ENCODE results near the gene USP4. TPM values are rescaled to one million over a fixed set of nuclear protein-coding genes. Genes with fewer than 3 reads are reported as not detected.
A peak's percentile ranks its signal among the peaks of the same experiment; 100 is the strongest.

The USP4 gene
- total RNA-seq, 1 experiment from 2014 or later, result 31.7 TPM

- no TSS peak for BruUV-seq (replicated peaks)
- peak overlapping the region; percentile 96 for H3K27ac ChIP-seq (ENCODE audit: low read depth, low read length)
- peak; percentile 65 for DNase-seq (ENCODE audit: low read depth, low spot score)
- H3K9me3 ChIP-seq (ENCODE audit: control insufficient read depth in 1 of 2, insufficient read depth in 1 of 2, low read depth in 1 of 2, low read length in 2 of 2), result no peaks in the 10 kb centered on the region
- H3K9me2 ChIP-seq (ENCODE audit: insufficient read depth), result no peaks in the 10 kb centered on the region
- ChIA-PET POLR2A (no interaction called here), CTCF (no interaction called here), RAD21 (ENCODE audit: low non-redundant PET in 1 of 2, low total read pairs in 2 of 2, uncharacterized antibody in 2 of 2, unreplicated experiment in 2 of 2) (interaction anchor here in 1 of 2 experiments (1.3 kb wide), 1 partner anchor 90 kb away, joined by 4 read pairs; the partner anchor contains the start of gene KLHDC8B)
- no peak overlapping the region; a peak in 1 of 4 replicates for H3K4me3 ChIP-seq (replicated peaks in 1 of 2; ENCODE audit: low read depth in 1 of 2, low read length in 2 of 2)
- H3K4me1 ChIP-seq (ENCODE audit: control insufficient read depth in 1 of 2, insufficient read depth in 2 of 2, low read length in 2 of 2), result peaks cover 58 to 65% of the 10 kb centered on the region in 2 experiments
- peak; percentile 80 for ATAC-seq
- H3K9ac ChIP-seq (ENCODE audit: low read length), result peak overlapping the region; percentile 27
- TF ChIP-seq SP1 (IDR thresholded peaks at IDR 0.05; ENCODE audit: low read depth) (peak; percentile 51; the same call in 1 of the 2 replicates), SRF (IDR thresholded peaks at IDR 0.05; ENCODE audit: low read depth) (no peak), MAX (IDR thresholded peaks at IDR 0.05) (0 out of 2 replicates have a peak, but pooled peaks have one; percentile 22), CEBPB (IDR thresholded peaks at IDR 0.05; ENCODE audit: low read depth) (peak; percentile 82), JUND (IDR thresholded peaks at IDR 0.05) (peak; percentile 44; the same call in 1 of the 2 replicates), CTCF (IDR thresholded peaks at IDR 0.05 in 2 of 3, conservative IDR thresholded peaks at IDR 0.05 in 1 of 3; ENCODE audit: borderline replicate concordance in 1 of 3, insufficient read depth in 1 of 3, low read depth in 2 of 3, low read length in 2 of 3) (no peak), TCF7L2 (IDR thresholded peaks at IDR 0.05; ENCODE audit: borderline replicate concordance, extremely low read depth, insufficient read depth, insufficient read length) (peak; percentile 52)
- H3K4me2 ChIP-seq (ENCODE audit: low read length), result peak overlapping the region; percentile 43
- H4K20me1 ChIP-seq (ENCODE audit: insufficient read depth), result no peaks in the 10 kb centered on the region
- intact Hi-C loops (cut with micrococcal nuclease), result loop anchor here (5.0 kb wide), 1 partner anchor 89 kb away; the partner anchor contains the start of gene KLHDC8B
- no peaks in the 10 kb centered on the region for H3K79me2 ChIP-seq (ENCODE audit: insufficient read depth, low read length)
- H3K36me3 ChIP-seq (ENCODE audit: control insufficient read depth in 1 of 2, insufficient read depth in 2 of 2, low read length in 2 of 2), result no peaks in the 10 kb centered on the region
- peak overlapping the region; percentile 2 for H2AFZ ChIP-seq (ENCODE audit: low read depth, low read length, poor library complexity, severe bottlenecking)
- H3K27me3 ChIP-seq (ENCODE audit: insufficient read depth, low read length), result no peaks in the 10 kb centered on the region
These were observed 79.0 kb downstream of the USP4 start for GRCh38 chr3:49260806-49261324.

DNA sequence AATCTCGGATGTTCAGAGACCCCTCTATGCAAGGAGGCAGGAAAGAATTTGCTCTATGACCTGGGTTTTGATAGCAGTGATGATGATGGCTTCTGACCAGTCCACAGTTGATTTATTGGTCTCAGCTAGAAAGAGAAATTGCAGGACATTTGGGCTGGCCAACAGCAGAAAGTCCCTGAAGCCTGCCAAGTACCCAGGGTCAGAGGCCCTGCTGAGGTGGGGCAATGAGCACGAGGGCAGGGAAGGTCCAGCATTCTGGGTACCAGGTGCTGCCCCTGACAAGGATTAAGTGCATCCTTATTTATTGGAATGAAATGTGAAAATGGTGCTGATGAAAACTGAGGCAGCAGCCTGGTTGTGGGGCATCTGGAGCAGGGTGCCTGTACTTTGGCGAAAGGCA, 82.7 kb downstream of the USP4 start:
- Histone ChIP-seq H3K27ac (ENCODE audit: low read depth, low read length) (no peak overlapping the region), H3K9me3 (ENCODE audit: control insufficient read depth in 1 of 2, insufficient read depth in 1 of 2, low read depth in 1 of 2, low read length in 2 of 2) (no peaks in the 10 kb centered on the region), H2AFZ (ENCODE audit: low read depth, low read length, poor library complexity, severe bottlenecking) (no peak overlapping the region), H3K4me1 (ENCODE audit: control insufficient read depth in 1 of 2, insufficient read depth in 2 of 2, low read length in 2 of 2) (peaks cover 46 to 53% of the 10 kb centered on the region in 2 experiments), H3K9me2 (ENCODE audit: insufficient read depth) (no peaks in the 10 kb centered on the region), H3K27me3 (ENCODE audit: insufficient read depth, low read length) (no peaks in the 10 kb centered on the region), H4K20me1 (ENCODE audit: insufficient read depth) (no peaks in the 10 kb centered on the region), H3K4me2 (ENCODE audit: low read length) (no peak overlapping the region), H3K4me3 (replicated peaks in 1 of 2; ENCODE audit: low read depth in 1 of 2, low read length in 2 of 2) (no peak overlapping the region), H3K36me3 (ENCODE audit: control insufficient read depth in 1 of 2, insufficient read depth in 2 of 2, low read length in 2 of 2) (no peaks in the 10 kb centered on the region), H3K9ac (ENCODE audit: low read length) (no peak overlapping the region), H3K79me2 (ENCODE audit: insufficient read depth, low read length) (no peaks in the 10 kb centered on the region)
- ChIA-PET POLR2A (no interaction called here), RAD21 (ENCODE audit: low non-redundant PET in 1 of 2, low total read pairs in 2 of 2, uncharacterized antibody in 2 of 2, unreplicated experiment in 2 of 2) (no interaction called here), CTCF (no interaction called here)
- ATAC-seq (no peak), DNase-seq (ENCODE audit: low read depth, low spot score) (no peak)
- BruUV-seq (replicated peaks), result no TSS peak
- intact Hi-C loops (cut with micrococcal nuclease), result no loop called here
- TF ChIP-seq SRF (IDR thresholded peaks at IDR 0.05; ENCODE audit: low read depth) (no peak), ELF1 (IDR thresholded peaks at IDR 0.05; ENCODE audit: borderline replicate concordance, low read depth) (no peak), ATF3 (IDR thresholded peaks at IDR 0.05) (no peak), RAD21 (IDR thresholded peaks at IDR 0.05; ENCODE audit: low read depth) (no peak), SP1 (IDR thresholded peaks at IDR 0.05; ENCODE audit: low read depth) (no peak), YY1 (IDR thresholded peaks at IDR 0.05; ENCODE audit: extremely low read depth, insufficient replicate concordance, low read depth, low read length) (no peak)
